Liver (tissue), 9 donors: ENCODE results near the gene RPUSD2. TPM values are rescaled to one million over a fixed set of nuclear protein-coding genes. Genes with fewer than 3 reads are reported as not detected.

Experiments
- DNase-seq: peaks from one replicate; pipeline ENCODE4 v3.0.0-alpha.2; 2017; ENCODE audit warnings: low spot score
- H3K27ac ChIP-seq, 2 donors: one replicate each; pipeline ENCODE4 v1.7.0; 2013; ENCODE audit warnings: inconsistent platforms in 2 of 2, low read length in 2 of 2, control low read depth in 1 of 2, low read depth in 1 of 2, mild to moderate bottlenecking in 1 of 2
- H3K27me3 ChIP-seq, 4 donors: one replicate each; pipeline versions ENCODE4 v1.6.1 to v1.7.0; 2013; ENCODE audit warnings: low read length in 3 of 4, inconsistent platforms in 1 of 4, mild to moderate bottlenecking in 1 of 4, moderate library complexity in 1 of 4; ENCODE audit not compliant: control insufficient read depth in 4 of 4, insufficient read depth in 4 of 4
- H3K36me3 ChIP-seq, 4 donors: one replicate each; pipeline versions ENCODE4 v1.6.1 to v1.7.0; 2013; ENCODE audit warnings: low read length in 3 of 4, mild to moderate bottlenecking in 3 of 4, low read depth in 1 of 4, moderate library complexity in 1 of 4; ENCODE audit not compliant: control insufficient read depth in 4 of 4, insufficient read depth in 3 of 4
- H3K4me1 ChIP-seq, 4 donors: one replicate each; pipeline versions ENCODE4 v1.6.1 to v1.7.0; 2013; ENCODE audit warnings: low read length in 3 of 4, mild to moderate bottlenecking in 3 of 4, moderate library complexity in 1 of 4; ENCODE audit not compliant: control insufficient read depth in 4 of 4, insufficient read depth in 4 of 4
- H3K4me3 ChIP-seq, 3 donors: one replicate each; pipeline versions ENCODE4 v1.6.1 to v1.7.0; 2013; ENCODE audit warnings: low read length in 3 of 3, control low read depth in 1 of 3, low read depth in 1 of 3, mild to moderate bottlenecking in 1 of 3
- H3K9ac ChIP-seq, 2 donors: one replicate each; pipeline ENCODE4 v1.7.0; 2013; ENCODE audit warnings: low read length in 2 of 2, mild to moderate bottlenecking in 2 of 2, moderate library complexity in 2 of 2, control low read depth in 1 of 2, low read depth in 1 of 2
- H3K9me3 ChIP-seq, 4 donors: one replicate each; pipeline versions ENCODE4 v1.6.1 to v1.7.0; 2013; ENCODE audit warnings: low read length in 3 of 4; ENCODE audit not compliant: control insufficient read depth in 4 of 4
- ATF3 ChIP-seq: IDR thresholded peaks from 2 replicates; pipeline ENCODE4 v1.6.1; 2016; ENCODE audit warnings: antibody characterized with exemption
- CTCF ChIP-seq: fragments of 150-350 bp; IDR thresholded peaks from 2 replicates; pipeline ENCODE4 v1.5.1; 2017; ENCODE audit warnings: improper control_type of control experiment, low read depth, low read length; ENCODE audit not compliant: missing input control
- EGR1 ChIP-seq, 2 donors: IDR thresholded peaks; 2 replicates each; pipeline ENCODE4 v1.6.1; 2016 to 2018; ENCODE audit warnings: antibody characterized with exemption in 2 of 2, low read depth in 2 of 2
- FOXA1 ChIP-seq: IDR thresholded peaks from 2 replicates; pipeline ENCODE4 v1.6.1; 2016; ENCODE audit warnings: antibody characterized with exemption
- FOXA2 ChIP-seq: IDR thresholded peaks from 2 replicates; pipeline ENCODE4 v1.6.1; 2016; ENCODE audit warnings: antibody characterized with exemption
- GABPA ChIP-seq, 2 donors: IDR thresholded peaks in 1 of 2; conservative IDR thresholded peaks in 1 of 2; 2 replicates each; pipeline ENCODE4 v1.6.1; 2016; ENCODE audit warnings: antibody characterized with exemption in 2 of 2, mild to moderate bottlenecking in 1 of 2, moderate library complexity in 1 of 2
- HNF4A ChIP-seq, 2 donors: conservative IDR thresholded peaks; 2 replicates each; pipeline ENCODE4 v1.6.1; 2016; ENCODE audit warnings: antibody characterized with exemption in 2 of 2, mild to moderate bottlenecking in 2 of 2
- HNF4G ChIP-seq: IDR thresholded peaks from 2 replicates; pipeline ENCODE4 v1.6.1; 2016; ENCODE audit warnings: antibody characterized with exemption
- JUND ChIP-seq, 2 donors: IDR thresholded peaks; 2 replicates each; pipeline ENCODE4 v1.6.1; 2016; ENCODE audit warnings: antibody characterized with exemption in 2 of 2
- NR2F2 ChIP-seq: IDR thresholded peaks from 2 replicates; pipeline ENCODE4 v1.6.1; 2016; ENCODE audit warnings: antibody characterized with exemption
- RAD21 ChIP-seq, 2 donors: IDR thresholded peaks; 2 replicates each; pipeline ENCODE4 v1.6.1; 2016; ENCODE audit warnings: antibody characterized with exemption in 2 of 2, mild to moderate bottlenecking in 2 of 2
- REST ChIP-seq: IDR thresholded peaks from 2 replicates; pipeline ENCODE4 v1.6.1; 2016; ENCODE audit warnings: antibody characterized with exemption, mild to moderate bottlenecking
- RXRA ChIP-seq, 2 donors: IDR thresholded peaks; 2 replicates each; pipeline ENCODE4 v1.6.1; 2017 to 2018; ENCODE audit warnings: antibody characterized with exemption in 2 of 2, mild to moderate bottlenecking in 1 of 2
- SP1 ChIP-seq: IDR thresholded peaks from 2 replicates; pipeline ENCODE4 v1.6.1; 2018; ENCODE audit warnings: antibody characterized with exemption, mild to moderate bottlenecking
- TAF1 ChIP-seq: conservative IDR thresholded peaks from 2 replicates; pipeline ENCODE4 v1.6.1; 2016; ENCODE audit warnings: antibody characterized with exemption, mild to moderate bottlenecking
- YY1 ChIP-seq: IDR thresholded peaks from 2 replicates; pipeline ENCODE4 v1.6.1; 2016; ENCODE audit warnings: antibody characterized with exemption, mild to moderate bottlenecking
- WGBS: extraction: QIAGEN DNeasy Blood & Tissue Kit; methylation state at CpG from one replicate; pipeline ENCODE4 v1.1.7; 2013; 5-methylcytosine and 5-hydroxymethylcytosine counted together
- polyA plus RNA-seq, 2 donors: library from polyadenylated mRNA; stranded (reverse) in 1 of 2; unstranded in 1 of 2; fragments of 200-250 nt in 1 of 2; fragments of >200 nt in 1 of 2; fragmentation: Nextera tagmentation in 1 of 2; extraction: Ambion mirVana in 1 of 2; gene quantifications; one replicate each; pipeline versions ENCODE4 v1.2.1 to v1.2.3, GENCODE V29; 2013 to 2015
- total RNA-seq, 2 donors: library from RNA; depleted of rRNA; stranded (reverse); fragments of >200 nt; gene quantifications; one replicate each; pipeline ENCODE4 v1.2.3, GENCODE V29; 2014
- TF ChIP-seq, protein P1 (sequence below): IDR thresholded peaks from 2 replicates; pipeline ENCODE4 v1.6.1; 2016; ENCODE audit warnings: antibody characterized with exemption
- TF ChIP-seq, protein P2 (sequence below): IDR thresholded peaks from 2 replicates; pipeline ENCODE4 v1.6.1; 2016; ENCODE audit warnings: antibody characterized with exemption
- donor health status: healthy.
- donor health status: healthy.
- donor health status: healthy.
- donor health status: healthy.
- donor health status: healthy.

The RPUSD2 gene
- total and polyA plus RNA-seq, 4 donors: 5.3 to 7.6 (median 6.6) TPM

- 95% methylated on average over 6 of the region's 6 CpGs for WGBS
- H3K4me3 ChIP-seq: no peak overlapping the region
- no peaks in the 10 kb centered on the region for H3K4me1 ChIP-seq
- no peaks in the 10 kb centered on the region for H3K36me3 ChIP-seq
- H3K27me3 ChIP-seq: no peaks in the 10 kb centered on the region
- no peaks in the 10 kb centered on the region for H3K9me3 ChIP-seq
- TF ChIP-seq TAF1 (no peak), ATF3 (no peak), FOXA2 (no peak), HNF4G (no peak), RAD21 (IDR thresholded peaks at IDR 0.05) (no peak), FOXA1 (no peak), SP1 (no peak), EGR1 (IDR thresholded peaks at IDR 0.05; ENCODE audit: low read depth in 2 of 2) (no peak), YY1 (no peak), NR2F2 (no peak), RXRA (IDR thresholded peaks at IDR 0.05) (no peak)
- TF ChIP-seq, protein P1, sequence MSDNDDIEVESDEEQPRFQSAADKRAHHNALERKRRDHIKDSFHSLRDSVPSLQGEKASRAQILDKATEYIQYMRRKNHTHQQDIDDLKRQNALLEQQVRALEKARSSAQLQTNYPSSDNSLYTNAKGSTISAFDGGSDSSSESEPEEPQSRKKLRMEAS: no peak
- TF ChIP-seq, protein P2, sequence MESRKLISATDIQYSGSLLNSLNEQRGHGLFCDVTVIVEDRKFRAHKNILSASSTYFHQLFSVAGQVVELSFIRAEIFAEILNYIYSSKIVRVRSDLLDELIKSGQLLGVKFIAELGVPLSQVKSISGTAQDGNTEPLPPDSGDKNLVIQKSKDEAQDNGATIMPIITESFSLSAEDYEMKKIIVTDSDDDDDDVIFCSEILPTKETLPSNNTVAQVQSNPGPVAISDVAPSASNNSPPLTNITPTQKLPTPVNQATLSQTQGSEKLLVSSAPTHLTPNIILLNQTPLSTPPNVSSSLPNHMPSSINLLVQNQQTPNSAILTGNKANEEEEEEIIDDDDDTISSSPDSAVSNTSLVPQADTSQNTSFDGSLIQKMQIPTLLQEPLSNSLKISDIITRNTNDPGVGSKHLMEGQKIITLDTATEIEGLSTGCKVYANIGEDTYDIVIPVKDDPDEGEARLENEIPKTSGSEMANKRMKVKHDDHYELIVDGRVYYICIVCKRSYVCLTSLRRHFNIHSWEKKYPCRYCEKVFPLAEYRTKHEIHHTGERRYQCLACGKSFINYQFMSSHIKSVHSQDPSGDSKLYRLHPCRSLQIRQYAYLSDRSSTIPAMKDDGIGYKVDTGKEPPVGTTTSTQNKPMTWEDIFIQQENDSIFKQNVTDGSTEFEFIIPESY: no peak
- H3K9ac ChIP-seq: no peak overlapping the region
- H3K27ac ChIP-seq: no peak overlapping the region
- DNase-seq: no peak
Measured at GRCh38 chr15:40528801-40529200, 40.3 kb upstream of the RPUSD2 start.

DNA sequence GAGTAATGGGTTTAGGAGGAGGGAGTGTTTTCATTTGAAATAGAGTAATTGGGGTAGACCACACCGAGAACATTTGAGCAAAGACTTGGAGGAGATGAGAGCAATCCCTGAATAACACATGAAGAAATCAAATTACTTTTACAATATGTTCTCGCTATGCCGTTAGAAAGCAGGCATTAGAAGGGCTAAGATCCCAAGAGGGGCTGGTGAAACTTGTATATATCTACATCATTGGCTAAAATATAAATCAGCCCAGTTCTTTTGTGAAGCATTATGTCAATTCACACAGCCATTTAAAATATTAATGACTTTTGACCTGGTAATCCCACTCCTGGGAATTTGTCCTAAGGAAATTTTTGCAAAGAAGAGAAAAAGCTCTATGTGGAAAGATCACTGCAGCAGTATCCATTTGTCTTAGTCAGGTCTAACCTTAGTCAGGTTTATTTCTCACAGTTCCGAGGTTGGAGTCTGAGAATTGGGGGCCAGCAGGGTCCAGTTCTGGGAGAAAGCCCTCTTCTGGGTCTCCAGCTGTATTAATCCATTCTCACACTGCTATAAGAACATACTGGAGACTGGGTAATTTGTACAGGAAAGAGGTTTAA is 35.2 kb upstream of the RPUSD2 start:
- Histone ChIP-seq H3K9ac (no peak overlapping the region), H3K4me1 (no peaks in the 10 kb centered on the region), H3K4me3 (no peak overlapping the region), H3K9me3 (no peaks in the 10 kb centered on the region), H3K27me3 (no peaks in the 10 kb centered on the region), H3K36me3 (no peaks in the 10 kb centered on the region), H3K27ac (no peak overlapping the region)
- 96% methylated on average over 4 of the region's 4 CpGs for WGBS
- no peak for DNase-seq
- TF ChIP-seq SP1 (no peak), ATF3 (no peak), FOXA1 (no peak), REST (no peak), CTCF (no peak), RAD21 (IDR thresholded peaks at IDR 0.05) (no peak), YY1 (no peak), TAF1 (no peak), GABPA (IDR thresholded peaks at IDR 0.05 in 1 of 2, conservative IDR thresholded peaks at IDR 0.05 in 1 of 2) (no peak), NR2F2 (no peak), FOXA2 (no peak), HNF4A (conservative IDR thresholded peaks at IDR 0.05) (no peak), EGR1 (IDR thresholded peaks at IDR 0.05; ENCODE audit: low read depth in 2 of 2) (no peak), HNF4G (no peak), JUND (IDR thresholded peaks at IDR 0.05) (no peak), RXRA (IDR thresholded peaks at IDR 0.05) (no peak)
- TF ChIP-seq, protein P2: no peak
- TF ChIP-seq, protein P1: no peak
